SK-N-SH treated with all-trans-retinoic acid at 6 μM for 48 hours (cell line): ENCODE results near the gene ARID3A.

ENCODE experiments used
- ATAC-seq: fragments of 200-7000 bp; cut with Tn5 transposase; 3 replicates; pipeline ENCODE4 v1.9.1; 2020; ENCODE audit warnings: mild to moderate bottlenecking, moderate library complexity
- ARNTL ChIP-seq: fragments of 450-650 bp; formaldehyde crosslinking; IDR thresholded peaks from 2 replicates; pipeline ENCODE4 v1.5.0; 2020; ENCODE audit warnings: low read depth, mild to moderate bottlenecking, moderate library complexity, borderline replicate concordance
- BACH2 ChIP-seq: fragments of 250-450 bp; sonication (Bioruptor Pico); IDR thresholded peaks from 2 replicates; pipeline ENCODE4 v1.9.0; 2021; ENCODE audit warnings: mild to moderate bottlenecking, borderline replicate concordance
- CREB5 ChIP-seq: fragments of 250-450 bp; sonication (Bioruptor Pico); IDR thresholded peaks from 2 replicates; pipeline ENCODE4 v1.5.1; 2020; ENCODE audit warnings: low read depth, mild to moderate bottlenecking, moderate library complexity
- CSDC2 ChIP-seq: fragments of 250-450 bp; sonication (Bioruptor Pico); IDR thresholded peaks from 2 replicates; pipeline ENCODE4 v1.5.0; 2020; ENCODE audit warnings: mild to moderate bottlenecking, moderate library complexity
- ESRRG ChIP-seq: fragments of 250-450 bp; sonication (Bioruptor Pico); IDR thresholded peaks from 2 replicates; pipeline ENCODE4 v1.6.1; 2021; ENCODE audit warnings: mild to moderate bottlenecking
- GLIS3 ChIP-seq: fragments of 250-450 bp; sonication (Bioruptor Pico); IDR thresholded peaks from 2 replicates; pipeline ENCODE4 v1.5.0; 2020; ENCODE audit warnings: mild to moderate bottlenecking, moderate library complexity
- ISL1 ChIP-seq: fragments of 250-450 bp; sonication (Bioruptor Pico); IDR thresholded peaks from 2 replicates; pipeline ENCODE4 v2.1.2; 2022; ENCODE audit warnings: mild to moderate bottlenecking, moderate library complexity
- OSR1 ChIP-seq: fragments of 250-450 bp; sonication (Bioruptor Pico); IDR thresholded peaks from 2 replicates; pipeline ENCODE4 v1.8.0; 2022; ENCODE audit warnings: moderate library complexity, mild to moderate bottlenecking, inconsistent platforms
- PATZ1 ChIP-seq: fragments of 250-450 bp; sonication (Bioruptor Pico); IDR thresholded peaks from 2 replicates; pipeline ENCODE4 v1.8.0; 2020; ENCODE audit warnings: mild to moderate bottlenecking, moderate library complexity, borderline replicate concordance
- PPARA ChIP-seq: fragments of 250-450 bp; sonication (Bioruptor Pico); IDR thresholded peaks from 2 replicates; pipeline ENCODE4 v1.5.0; 2020; ENCODE audit warnings: mild to moderate bottlenecking, borderline replicate concordance
- RARB ChIP-seq: fragments of 250-450 bp; sonication (Bioruptor Pico); IDR thresholded peaks from 2 replicates; pipeline ENCODE4 v1.8.0; 2021; ENCODE audit warnings: mild to moderate bottlenecking, moderate library complexity
- SNAI2 ChIP-seq: fragments of 250-450 bp; sonication (Bioruptor Pico); IDR thresholded peaks from 2 replicates; pipeline ENCODE4 v1.5.0; 2020; ENCODE audit warnings: mild to moderate bottlenecking, moderate library complexity
- TCF4 ChIP-seq: fragments of 250-450 bp; sonication (Bioruptor Pico); IDR thresholded peaks from 2 replicates; pipeline ENCODE4 v1.8.0; 2021; ENCODE audit warnings: mild to moderate bottlenecking, moderate library complexity, borderline replicate concordance
- TOX ChIP-seq: fragments of 250-450 bp; sonication (Bioruptor Pico); IDR thresholded peaks from 2 replicates; pipeline ENCODE4 v1.8.0; 2021; ENCODE audit warnings: mild to moderate bottlenecking, moderate library complexity, borderline replicate concordance
- ZC3H10 ChIP-seq: fragments of 250-450 bp; sonication (Bioruptor Pico); IDR thresholded peaks from 2 replicates; pipeline ENCODE4 v1.5.1; 2021; ENCODE audit warnings: mild to moderate bottlenecking, moderate library complexity
- ZFP3 ChIP-seq: fragments of 250-450 bp; sonication (Bioruptor Pico); IDR thresholded peaks from 2 replicates; pipeline ENCODE4 v1.5.0; 2020; ENCODE audit warnings: mild to moderate bottlenecking, moderate library complexity
- ZFP30 ChIP-seq: fragments of 450-650 bp; formaldehyde crosslinking; IDR thresholded peaks from 2 replicates; pipeline ENCODE4 v1.5.0; 2022; ENCODE audit warnings: mild to moderate bottlenecking, moderate library complexity
- ZNF565 ChIP-seq: fragments of 450-650 bp; formaldehyde crosslinking; conservative IDR thresholded peaks from 2 replicates; pipeline ENCODE4 v1.5.0; 2020; ENCODE audit warnings: low read depth, mild to moderate bottlenecking, moderate library complexity
- ZNF70 ChIP-seq: fragments of 450-650 bp; formaldehyde crosslinking; IDR thresholded peaks from 2 replicates; pipeline ENCODE4 v1.5.0; 2020; ENCODE audit warnings: mild to moderate bottlenecking, moderate library complexity
- ZNF8 ChIP-seq: fragments of 450-650 bp; formaldehyde crosslinking; IDR thresholded peaks from 2 replicates; pipeline ENCODE4 v1.5.0; 2020; ENCODE audit warnings: mild to moderate bottlenecking, moderate library complexity
- TF ChIP-seq, protein P1 (sequence below): fragments of 250-450 bp; sonication (Bioruptor Pico); IDR thresholded peaks from 2 replicates; pipeline ENCODE4 v1.5.0; 2020; ENCODE audit warnings: mild to moderate bottlenecking, moderate library complexity
- TF ChIP-seq, protein P2 (sequence below): fragments of 250-450 bp; sonication (Bioruptor Pico); IDR thresholded peaks from 2 replicates; pipeline ENCODE4 v1.8.0; 2021; ENCODE audit warnings: low read depth, mild to moderate bottlenecking, moderate library complexity, borderline replicate concordance

The ARID3A gene

GRCh38 chr19:940591-941291 is 14.9 kb downstream of the ARID3A start:
- peak; percentile 85 for ATAC-seq
- no peak for TF ChIP-seq ZNF8
- TF ChIP-seq, protein P1, sequence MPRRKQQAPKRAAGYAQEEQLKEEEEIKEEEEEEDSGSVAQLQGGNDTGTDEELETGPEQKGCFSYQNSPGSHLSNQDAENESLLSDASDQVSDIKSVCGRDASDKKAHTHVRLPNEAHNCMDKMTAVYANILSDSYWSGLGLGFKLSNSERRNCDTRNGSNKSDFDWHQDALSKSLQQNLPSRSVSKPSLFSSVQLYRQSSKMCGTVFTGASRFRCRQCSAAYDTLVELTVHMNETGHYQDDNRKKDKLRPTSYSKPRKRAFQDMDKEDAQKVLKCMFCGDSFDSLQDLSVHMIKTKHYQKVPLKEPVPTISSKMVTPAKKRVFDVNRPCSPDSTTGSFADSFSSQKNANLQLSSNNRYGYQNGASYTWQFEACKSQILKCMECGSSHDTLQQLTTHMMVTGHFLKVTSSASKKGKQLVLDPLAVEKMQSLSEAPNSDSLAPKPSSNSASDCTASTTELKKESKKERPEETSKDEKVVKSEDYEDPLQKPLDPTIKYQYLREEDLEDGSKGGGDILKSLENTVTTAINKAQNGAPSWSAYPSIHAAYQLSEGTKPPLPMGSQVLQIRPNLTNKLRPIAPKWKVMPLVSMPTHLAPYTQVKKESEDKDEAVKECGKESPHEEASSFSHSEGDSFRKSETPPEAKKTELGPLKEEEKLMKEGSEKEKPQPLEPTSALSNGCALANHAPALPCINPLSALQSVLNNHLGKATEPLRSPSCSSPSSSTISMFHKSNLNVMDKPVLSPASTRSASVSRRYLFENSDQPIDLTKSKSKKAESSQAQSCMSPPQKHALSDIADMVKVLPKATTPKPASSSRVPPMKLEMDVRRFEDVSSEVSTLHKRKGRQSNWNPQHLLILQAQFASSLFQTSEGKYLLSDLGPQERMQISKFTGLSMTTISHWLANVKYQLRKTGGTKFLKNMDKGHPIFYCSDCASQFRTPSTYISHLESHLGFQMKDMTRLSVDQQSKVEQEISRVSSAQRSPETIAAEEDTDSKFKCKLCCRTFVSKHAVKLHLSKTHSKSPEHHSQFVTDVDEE = peak; percentile 49; the same call in 1 of the 2 replicates

GRCh38 chr19:941292-942132 is 15.7 kb downstream of the ARID3A start:
- no peak for ATAC-seq

DNA sequence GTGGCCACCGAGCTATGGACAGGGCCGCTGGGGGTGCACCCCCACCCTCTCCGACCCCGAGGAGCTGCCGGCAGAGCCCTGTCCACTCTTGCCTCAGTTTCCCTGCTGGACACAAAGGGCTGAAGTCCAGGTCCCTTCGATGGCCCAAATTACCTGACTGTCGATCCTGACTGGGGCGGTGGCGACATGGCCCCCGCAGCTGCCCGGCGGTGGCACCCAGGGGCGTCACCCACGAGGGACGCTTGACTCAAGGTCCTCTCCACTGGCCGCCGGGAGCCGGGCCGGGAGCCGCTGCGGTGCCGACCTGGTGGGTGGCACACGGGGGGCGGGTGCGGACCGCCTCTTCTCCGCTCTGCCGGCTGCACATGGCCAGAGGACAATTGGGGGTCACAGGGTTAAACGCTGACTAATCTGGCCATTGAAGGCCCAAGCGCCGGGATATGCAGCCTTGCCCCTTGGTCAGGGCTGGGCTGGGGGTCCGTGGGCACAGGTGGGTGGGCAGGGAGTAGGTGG is 16.4 kb downstream of the ARID3A start:
- no peak for ATAC-seq

More at GRCh38 chr19:941292-942132, 15.7 kb downstream of the ARID3A start:
- TF ChIP-seq ZNF565 (no peak), ZFP30 (no peak), PATZ1 (CRISPR knock-in tag) (no peak)

DNA sequence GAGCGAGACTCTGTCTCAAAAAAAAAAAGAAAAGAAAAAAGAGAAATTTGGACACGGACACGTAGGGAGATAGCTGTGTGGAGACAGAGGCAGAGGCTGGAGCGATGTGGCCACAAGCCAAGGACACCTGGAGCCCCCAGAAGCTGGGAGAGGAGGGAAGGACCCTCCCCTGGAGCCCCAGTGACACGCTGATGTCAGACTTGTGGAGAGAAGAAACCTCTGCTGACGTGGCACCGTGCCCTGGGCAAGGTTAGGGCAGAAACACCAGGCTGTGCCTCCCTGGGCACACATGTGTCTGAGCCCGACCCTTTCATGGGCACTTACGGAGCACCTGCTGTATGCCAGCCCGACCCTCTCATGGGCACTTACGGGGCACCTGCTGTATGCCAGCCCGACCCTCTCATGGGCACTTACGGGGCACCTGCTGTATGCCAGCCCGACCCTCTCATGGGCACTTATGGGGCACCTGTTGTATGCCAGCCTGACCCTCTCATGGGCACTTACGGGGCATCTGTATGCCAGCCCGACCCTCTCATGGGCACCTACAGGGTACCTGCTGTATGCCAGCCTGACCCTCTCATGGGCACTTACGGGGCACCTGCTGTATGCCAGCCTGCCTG is 17.8 kb downstream of the ARID3A start:
- TF ChIP-seq GLIS3 (no peak), ZC3H10 (CRISPR knock-in tag) (no peak), CSDC2 (no peak), CREB5 (CRISPR knock-in tag) (no peak), ZFP3 (no peak), ARNTL (CRISPR knock-in tag) (no peak)
- TF ChIP-seq, all 23 proteins: peak for 0
- no peak for ATAC-seq

More for the DNA sequence above, 16.4 kb downstream of the ARID3A start:
- TF ChIP-seq ZNF8 = no peak
- TF ChIP-seq CSDC2 = no peak
- no peak for TF ChIP-seq PPARA
- no peak for TF ChIP-seq OSR1 (CRISPR knock-in tag)
- no peak for TF ChIP-seq ISL1 (CRISPR knock-in tag)
- TF ChIP-seq TOX (CRISPR knock-in tag) = no peak
- TF ChIP-seq ZNF70 (CRISPR knock-in tag) = no peak
- no peak for TF ChIP-seq BACH2 (CRISPR knock-in tag)
- no peak for TF ChIP-seq ZC3H10 (CRISPR knock-in tag)
- TF ChIP-seq ESRRG (CRISPR knock-in tag) = no peak
- TF ChIP-seq ARNTL (CRISPR knock-in tag) = no peak
- no peak for TF ChIP-seq ZFP30
- no peak for TF ChIP-seq GLIS3
- no peak for TF ChIP-seq ZNF565
- TF ChIP-seq, protein P2, sequence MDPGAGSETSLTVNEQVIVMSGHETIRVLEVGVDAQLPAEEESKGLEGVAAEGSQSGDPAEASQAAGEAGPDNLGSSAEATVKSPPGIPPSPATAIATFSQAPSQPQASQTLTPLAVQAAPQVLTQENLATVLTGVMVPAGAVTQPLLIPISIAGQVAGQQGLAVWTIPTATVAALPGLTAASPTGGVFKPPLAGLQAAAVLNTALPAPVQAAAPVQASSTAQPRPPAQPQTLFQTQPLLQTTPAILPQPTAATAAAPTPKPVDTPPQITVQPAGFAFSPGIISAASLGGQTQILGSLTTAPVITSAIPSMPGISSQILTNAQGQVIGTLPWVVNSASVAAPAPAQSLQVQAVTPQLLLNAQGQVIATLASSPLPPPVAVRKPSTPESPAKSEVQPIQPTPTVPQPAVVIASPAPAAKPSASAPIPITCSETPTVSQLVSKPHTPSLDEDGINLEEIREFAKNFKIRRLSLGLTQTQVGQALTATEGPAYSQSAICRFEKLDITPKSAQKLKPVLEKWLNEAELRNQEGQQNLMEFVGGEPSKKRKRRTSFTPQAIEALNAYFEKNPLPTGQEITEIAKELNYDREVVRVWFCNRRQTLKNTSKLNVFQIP = no peak
- TF ChIP-seq TCF4 (CRISPR knock-in tag) = no peak
- TF ChIP-seq, protein P1 = no peak
- no peak for TF ChIP-seq SNAI2
- no peak for TF ChIP-seq RARB (CRISPR knock-in tag)
